HG02884 (cell line): ENCODE results near the gene PTX4.

Source experiments
- ATAC-seq: cut with Tn5 transposase; IDR thresholded peaks from one replicate; pipeline ENCODE4 v1.9.1; 2021; ENCODE audit warnings: mild to moderate bottlenecking, moderate library complexity; ENCODE audit not compliant: unreplicated experiment

PTX4 gene

DNA sequence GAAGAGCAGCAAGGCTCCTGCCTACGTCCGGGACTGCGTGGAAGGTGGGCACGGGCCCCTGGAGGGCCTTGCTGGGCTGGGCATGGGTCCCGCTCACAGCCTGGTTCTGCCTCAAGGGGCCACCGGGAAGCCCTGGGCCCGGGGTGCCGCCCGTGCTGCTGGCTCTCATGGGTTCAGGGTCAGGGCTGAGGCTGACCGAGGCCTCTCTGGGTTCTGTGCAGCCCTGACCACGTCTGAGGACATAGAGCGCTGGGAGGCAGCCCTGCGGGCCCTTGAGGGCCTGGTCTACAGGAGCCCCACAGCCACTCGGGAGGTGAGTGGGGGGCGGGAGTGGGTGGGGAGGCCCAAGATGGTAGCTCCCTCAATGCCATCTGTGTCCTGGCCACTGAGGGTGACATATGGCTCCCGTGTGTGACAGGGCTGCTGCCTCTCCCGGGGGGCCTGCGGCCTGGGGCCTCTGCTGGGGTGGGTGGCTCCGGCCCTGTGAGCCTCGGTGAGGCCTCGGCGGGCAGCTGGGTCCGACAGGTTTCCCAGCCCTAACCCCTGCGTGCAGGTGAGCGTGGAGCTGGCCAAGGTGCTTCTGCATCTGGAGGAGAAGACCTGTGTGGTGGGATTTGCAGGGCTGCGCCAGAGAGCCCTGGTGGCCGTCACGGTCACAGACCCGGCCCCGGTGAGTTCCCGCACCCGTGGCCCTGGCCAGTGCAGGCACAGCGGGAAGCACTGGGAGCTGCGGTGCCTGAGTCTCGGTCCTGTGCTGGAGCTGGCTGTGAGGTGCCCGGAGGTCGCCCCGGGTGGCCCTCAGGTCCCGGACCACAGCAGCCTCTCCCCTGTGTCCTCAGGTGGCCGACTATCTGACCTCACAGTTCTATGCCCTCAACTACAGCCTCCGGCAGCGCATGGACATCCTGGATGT is 13.6 kb upstream of the PTX4 start:
- ATAC-seq: no peak

DNA sequence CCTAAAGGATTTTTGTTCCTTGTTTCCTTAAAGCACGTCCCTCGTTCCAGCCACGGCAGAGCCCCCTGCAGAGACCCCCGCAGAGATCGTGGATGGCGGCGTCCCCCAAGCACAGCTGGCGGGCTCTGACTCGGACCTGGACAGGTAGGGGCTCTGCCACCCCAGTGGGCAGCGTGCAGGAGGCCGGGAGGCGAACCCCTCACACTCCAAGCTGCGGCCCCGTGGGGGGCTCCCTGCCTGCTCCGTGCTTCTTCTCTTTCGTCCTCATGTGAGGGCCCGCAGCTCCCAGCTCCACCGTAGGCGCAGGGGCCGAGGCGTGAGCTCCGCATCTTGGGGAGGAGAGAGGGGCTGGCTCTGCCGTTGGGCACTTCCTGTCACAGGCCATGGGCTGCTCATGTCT is 12.9 kb upstream of the PTX4 start:
- no peak for ATAC-seq

DNA sequence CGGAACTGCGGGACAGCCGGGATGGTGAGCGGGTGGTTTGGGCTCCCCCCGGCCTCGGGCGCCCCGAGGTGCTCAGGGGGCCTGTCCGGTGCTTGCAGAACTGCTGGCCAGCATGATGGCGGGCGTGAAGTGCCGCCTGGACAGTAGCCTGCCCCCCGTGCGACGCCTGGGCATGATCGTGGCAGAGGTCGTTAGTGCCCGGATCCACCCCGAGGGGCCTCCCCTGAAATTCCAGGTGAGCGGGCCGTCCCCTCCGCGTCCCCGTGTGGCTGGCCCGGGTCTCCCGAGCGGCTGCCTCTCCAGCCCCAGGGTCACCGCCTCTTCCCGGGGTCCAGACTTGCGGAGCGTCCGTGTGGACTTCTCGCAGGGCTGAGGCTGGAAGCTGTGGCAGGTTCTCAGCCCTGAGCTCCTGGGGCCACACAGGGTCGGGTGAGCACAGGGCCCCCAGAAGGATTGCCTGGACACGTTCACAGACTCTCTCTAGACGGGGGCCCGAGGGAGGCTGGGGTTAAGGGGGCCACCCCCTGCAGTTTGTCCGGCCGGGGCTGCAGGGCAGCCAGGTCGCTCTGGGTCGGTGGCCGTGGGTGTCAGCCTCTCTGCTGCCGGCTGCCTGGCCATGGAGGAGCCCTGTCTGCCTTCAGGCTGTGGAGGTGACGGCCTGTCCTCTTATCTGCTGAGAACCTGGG is 11.9 kb upstream of the PTX4 start:
- ATAC-seq: no peak

DNA sequence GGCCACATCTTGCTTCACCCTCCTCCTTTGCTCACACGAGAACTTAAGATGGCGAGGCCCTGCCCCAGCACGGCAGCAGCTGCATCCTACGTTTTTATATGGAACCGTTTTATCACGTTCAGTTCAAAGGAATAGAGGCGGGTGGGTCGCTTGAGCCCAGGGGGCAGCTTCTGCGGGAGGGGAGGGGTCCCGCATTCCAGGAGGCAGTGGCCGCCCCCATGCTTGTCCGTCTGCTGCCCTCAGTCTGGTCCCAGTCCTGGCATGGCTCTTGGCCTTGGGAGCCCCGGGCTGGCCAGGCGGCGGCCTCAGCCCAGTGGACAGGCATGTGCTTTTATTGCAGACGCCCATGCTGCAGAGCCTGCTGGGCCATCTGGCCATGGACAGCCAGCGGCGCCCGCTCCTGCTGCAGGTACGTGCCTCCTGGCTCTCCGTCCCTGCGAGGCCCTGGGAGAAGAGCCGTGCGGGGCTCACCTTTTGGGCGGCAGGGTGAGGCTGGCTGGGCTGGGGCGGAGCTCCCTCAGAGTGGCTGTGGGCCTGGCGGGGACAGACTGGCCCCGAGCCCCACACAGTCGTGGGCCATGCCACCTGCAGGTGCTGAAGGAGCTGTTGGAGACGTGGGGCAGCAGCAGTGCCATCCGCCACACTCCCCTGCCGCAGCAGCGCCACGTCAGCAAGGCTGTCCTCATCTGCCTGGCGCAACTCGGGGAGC is 11.2 kb upstream of the PTX4 start:
- ATAC-seq: no peak

DNA sequence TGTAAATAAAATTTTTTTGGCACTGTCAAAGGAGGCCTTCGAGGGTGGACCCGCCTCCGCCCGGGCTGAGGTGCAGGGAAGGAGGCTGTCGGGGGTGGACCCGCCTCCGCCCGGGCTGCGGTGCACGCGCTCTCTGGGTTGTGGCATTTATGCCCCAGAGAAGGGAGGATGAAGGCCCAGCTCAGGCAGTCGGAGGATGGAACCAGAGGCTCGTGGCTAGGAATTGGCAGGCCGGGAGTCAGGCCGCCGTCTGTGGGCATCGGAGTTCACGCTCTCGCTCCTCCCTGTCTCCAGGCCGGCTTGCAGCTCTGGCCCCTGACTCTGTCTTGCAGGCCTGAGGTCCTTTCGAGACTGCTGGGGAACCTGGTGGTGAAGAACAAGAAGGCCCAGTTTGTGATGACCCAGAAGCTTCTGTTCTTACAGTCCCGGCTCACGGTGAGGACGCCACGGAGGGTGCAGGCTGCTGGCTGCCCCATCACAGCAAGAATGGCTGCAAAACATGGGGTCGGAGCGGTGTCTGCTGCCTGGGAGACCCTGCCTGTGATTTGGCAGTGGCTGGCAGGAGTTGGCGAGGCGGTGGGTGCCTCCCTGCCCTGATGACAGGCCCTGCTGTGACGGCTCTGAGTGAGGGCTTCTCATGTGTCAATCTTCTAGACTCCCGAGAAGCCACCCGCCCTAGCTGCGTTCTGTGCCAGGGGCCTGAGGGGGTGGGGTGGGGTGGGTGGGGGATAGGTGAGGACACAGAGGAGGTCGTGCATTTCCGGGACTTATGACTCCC is 10.3 kb upstream of the PTX4 start:
- ATAC-seq: no peak

DNA sequence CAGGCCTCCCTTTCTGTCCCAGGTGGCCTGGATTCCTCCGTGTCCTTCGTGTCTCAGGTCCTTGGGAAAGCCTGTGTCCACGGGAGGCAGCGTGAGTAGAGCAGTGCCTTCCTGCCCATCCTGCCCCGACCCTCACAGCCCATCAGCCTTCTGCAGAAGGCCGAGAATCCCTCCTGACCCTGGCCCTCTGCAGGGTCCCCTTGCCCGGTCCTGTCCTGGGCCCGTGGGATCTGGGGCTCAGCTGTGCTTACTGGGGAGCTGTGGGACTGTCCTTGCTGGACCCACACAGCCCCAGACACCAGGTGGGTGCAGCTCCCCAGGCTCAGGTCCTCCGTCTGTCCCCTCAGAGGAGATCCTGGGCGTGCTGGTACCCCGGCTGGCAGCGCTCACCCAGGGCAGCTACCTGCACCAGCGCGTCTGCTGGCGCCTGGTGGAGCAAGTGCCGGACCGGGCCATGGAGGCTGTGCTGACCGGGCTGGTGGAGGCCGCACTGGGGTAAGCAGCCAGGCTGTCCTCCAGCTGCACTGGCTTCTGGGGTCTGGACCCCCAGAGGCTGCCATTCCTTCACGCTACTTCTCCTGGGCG is 8.4 kb upstream of the PTX4 start:
- ATAC-seq: no peak

DNA sequence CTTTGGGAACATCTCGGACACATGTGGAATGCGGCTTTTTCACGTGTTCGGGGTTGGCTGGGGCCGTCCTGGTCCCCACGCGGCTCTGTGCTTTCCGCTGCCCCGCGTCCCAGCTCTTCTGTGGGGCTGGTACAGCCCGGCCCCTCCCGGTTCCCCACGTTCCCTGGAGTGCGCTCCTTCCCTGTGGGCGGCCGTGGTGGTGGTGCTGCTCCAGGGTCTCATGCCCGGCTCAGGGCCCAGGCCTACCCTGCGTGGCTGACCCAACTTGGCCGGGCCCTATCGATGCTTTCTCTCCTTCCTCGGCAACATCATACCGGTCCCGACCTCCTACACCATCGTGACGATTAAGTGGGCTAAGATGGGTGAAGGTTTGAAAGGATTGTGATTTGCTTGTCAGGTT is 7.7 kb upstream of the PTX4 start:
- no peak for ATAC-seq

DNA sequence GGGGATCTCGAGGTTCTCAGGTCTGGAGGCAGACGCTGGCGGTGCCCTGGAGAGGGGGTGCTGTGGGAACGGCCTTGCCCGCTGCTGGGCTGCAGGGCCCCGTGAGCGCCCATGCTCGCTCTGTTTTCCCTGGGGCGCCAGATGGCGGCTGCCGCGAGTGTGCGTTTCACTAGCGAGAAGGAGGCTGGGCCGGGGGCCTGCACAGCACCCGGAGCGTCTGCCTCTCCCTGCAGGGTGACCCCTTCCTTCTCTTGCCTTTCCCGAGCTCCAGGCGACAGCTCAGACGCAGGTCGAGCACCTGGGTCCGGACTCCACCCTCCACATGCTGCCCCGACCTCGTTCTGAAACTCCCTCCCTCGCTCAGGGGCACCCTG is 7.1 kb upstream of the PTX4 start:
- no peak for ATAC-seq

DNA sequence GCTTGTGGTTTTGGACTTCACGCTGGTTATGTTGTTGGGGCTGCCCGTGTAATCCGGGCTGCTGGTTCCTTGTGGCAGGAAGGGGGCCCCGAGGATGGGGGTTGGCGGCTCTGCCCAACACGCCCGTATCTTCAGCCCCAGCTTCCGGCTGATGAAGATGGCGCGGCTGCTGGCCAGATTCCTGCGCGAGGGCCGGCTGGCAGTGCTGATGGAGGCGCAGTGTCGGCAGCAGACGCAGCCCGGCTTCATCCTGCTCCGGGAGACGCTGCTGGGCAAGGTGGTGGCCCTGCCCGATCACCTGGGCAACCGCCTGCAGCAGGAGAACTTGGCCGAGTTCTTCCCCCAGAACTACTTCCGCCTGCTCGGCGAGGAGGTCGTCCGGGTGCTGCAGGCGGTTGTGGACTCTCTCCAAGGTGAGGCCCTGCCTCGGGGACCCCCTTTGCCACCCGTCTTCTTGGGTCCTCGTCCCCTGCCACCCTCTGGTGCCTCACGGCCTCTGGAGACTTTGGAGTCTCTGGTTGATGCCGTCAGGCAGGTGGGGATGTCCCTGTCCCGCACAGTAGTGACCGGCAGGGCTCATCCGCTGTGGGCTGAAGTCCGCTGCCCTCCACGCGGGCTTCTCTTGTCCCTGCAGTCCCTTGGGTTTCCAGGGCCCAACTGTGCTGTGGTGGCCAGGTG is 6.6 kb upstream of the PTX4 start:
- ATAC-seq: no peak

DNA sequence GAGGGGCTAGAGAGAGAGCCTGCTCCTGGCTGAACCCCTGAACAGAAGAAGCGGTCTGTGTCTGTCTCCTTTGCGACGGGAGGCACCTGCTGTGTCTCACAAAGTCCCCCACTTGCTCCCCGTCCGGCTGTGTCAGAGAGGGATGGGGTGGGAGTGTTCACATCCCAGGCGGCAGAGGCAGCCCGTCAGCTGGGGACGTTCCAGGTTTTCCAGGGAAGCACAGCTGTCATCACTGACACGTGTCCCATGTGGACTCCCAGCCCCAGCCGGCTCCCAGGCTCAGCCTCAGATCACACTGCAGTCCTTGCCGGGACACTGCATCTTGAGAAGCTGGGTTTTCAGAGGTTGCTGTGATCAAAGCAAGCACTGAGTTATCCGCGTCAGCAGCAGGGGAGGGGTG is 6.0 kb upstream of the PTX4 start:
- no peak for ATAC-seq

DNA sequence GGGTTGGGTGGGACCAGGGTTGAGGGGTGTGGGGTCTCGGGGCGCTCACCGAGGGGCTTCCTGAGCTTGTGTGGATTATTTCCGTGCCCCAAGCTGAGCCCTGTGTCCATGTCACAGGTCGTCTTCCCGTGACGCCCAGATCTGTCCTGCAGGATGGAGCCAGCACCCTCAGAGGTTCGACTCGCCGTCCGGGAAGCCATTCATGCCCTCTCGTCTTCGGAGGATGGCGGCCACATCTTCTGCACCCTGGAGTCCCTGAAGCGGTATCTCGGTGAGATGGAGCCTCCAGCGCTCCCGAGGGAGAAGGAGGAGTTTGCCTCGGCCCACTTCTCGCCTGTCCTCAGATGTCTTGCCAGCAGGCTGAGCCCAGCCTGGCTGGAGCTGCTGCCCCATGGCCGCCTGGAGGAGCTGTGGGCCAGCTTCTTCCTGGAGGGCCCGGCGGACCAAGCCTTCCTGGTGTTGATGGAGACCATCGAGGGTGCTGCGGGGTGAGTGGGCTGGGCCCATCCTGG is 5.4 kb upstream of the PTX4 start:
- ATAC-seq: no peak

DNA sequence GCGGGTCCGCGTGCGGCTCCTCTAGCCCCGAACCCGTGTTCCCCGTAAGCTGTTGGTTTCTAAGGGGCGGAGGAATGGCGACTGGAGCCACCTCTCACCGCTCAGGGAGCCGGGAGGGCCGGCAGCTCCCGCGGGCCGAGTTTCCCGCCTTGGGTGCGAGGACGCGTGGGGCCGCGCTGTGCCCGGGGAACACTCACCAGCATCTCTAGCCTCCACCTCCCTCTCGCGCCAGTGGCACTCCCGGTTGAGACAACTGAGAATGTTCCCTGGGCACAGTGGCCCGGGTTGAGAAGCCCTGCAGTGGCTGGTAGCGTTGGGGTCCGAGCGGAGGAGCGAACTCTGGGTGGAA is 5.0 kb upstream of the PTX4 start:
- ATAC-seq: no peak

DNA sequence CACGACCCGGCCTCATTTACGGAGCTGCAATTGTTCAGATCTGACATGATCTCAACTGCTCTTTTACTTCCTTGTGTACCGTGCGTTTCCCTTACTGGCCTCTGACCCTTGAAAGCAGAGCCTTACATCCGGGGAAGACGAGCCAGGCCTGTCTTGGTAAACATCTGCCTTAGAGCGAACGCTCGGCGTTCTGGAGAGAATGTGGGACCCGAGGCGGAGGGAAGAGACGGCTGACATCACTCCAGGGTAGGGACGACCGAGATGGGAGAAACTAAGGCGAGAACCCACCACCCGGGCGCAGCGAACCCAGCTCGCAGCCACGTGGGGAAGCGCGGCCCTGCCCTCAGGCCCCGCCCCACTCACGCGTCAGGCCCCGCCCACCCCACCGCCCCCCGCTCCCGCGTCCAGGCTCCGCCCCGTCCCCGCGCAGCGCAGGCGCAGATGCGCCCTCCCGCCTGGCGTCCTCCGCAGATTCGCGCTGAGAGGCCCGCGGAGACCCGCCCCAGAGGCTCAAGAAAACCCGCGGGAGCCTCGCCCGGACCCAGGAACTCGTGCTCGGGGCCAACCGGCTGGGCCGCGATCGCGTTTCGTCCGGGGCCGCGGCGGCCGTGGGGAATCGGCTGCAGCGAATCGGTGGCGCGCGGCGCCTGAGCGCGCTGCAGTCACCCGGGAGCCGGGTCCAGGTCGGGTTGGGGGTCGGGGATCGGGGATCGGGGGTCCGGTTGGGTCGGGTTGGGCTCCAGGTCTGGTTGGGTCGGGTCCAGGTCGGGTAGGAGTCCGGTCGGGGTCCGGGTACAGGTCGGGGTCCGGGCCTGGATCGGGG is 4.4 kb upstream of the PTX4 start, which contains the start of gene TELO2:
Gene TELO2, plus strand, starts transcription at position 438 of the 823 bp plus-strand sequence. CDS start 922 bp downstream, outside the sequence.
- no peak for ATAC-seq

DNA sequence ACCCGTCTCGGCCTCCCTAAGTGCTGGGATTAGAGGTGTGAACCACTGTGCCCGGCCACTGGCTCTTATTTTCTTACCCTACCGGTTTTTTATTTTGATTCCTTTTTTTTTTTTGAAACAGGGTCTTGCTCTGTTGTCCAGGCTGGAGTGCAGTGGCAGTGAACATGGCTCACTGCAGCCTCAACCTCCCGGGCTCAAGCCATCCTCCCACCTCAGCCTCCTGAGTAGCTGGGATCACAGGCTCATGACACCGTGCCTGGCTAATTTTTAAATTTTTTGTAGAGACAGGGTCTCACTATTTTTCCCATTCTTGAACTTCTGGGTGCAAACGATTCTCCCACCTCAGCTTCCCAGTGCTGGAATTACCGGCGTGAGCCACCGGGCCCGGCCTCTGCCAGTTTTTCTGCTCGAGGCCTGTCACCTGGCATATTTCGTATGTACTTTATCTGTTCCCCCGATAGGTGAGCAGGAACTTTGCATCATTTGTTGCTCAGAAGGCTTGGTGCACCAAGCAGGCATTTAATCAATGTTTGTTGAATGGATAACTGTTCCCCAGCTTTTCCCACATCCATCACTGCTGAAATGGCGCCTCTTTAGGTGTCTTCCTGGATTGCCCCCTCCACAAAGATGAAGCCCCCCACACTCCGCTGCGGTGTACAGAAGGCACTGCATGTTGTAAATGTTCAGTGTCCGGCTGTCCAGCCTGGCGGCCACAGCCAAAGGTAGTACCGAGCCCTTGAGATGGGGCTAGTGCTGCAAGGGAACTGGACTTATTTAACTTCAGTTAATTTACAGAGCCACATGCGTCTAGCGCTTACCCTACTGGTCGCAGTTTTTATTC is 3.6 kb upstream of the PTX4 start:
- ATAC-seq: no peak

DNA sequence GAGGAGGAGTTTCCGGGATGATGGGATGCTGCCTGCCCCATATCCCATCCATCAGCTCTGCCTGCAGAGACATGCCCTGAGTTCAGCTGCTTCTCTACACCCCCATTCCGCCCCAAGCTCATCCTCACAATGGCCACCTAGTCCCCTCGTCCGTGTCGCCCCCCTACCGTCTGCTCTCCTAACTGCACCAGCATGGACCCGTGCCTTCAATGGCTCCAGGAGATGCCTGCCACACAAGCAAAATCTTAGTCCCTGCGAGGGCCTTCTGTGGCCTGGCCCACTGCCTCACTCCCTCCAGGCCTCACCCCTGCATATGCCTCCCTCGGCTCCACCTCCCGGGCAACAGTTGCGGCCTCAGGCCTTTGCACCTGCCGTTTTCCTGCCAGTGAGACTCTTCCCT is 2.6 kb upstream of the PTX4 start:
- no peak for ATAC-seq

DNA sequence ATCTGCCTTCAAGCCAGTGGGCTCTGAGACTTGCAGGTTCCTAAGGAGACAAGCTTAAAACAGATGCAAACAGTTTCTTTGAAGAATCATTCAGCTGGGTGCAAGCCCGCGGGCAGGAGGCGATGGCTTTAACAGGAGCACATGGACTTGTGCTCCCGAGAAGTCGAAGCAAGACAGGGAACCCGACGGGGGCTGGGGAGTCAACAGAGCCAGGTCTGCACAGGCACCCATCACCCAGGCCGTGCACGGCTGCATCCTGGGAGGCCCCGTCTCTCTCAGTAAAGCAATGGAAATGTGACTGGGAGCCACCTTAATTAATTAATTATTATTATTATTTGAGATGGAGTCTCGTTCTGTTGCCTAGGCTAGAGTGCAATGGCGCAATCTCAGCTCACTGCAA is 333 bp upstream of the PTX4 start:
- ATAC-seq: no peak

DNA sequence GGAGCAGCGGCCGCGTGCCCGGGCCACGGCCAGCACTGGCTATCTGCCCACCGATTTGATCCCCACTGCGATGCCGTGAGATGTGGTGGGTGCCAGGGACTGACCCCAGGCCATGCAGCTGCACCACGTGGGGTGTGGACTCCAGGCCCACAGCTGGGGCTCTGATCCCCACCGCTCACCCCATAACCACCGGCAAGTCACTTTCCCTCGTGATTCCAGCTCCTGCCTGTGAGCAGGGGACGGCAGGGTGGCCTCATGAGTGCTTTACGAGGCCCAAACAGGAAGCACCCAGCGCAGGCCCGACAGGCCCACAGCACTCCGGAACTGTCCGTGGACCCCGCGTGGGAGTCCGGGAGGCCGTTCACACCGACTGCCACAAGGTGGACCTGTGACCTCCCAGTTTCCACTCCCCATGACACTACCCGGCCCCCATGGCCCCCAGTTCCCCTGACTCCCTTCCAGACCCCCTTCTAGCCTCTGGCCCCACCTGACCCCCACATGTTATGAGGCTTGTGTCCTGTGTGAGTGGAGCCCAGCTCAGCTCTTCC is 616 bp downstream of the PTX4 start:
- ATAC-seq: no peak
